GM23338 (cell line): Measurements from ENCODE around the gene NDUFS2. TPM values are rescaled to one million over a fixed set of nuclear protein-coding genes. Genes with fewer than 3 reads are reported as not detected.

Experiments used
- ATAC-seq: fragments of 200-7000 bp; cut with Tn5 transposase; 3 replicates; pipeline ENCODE4 v1.9.1; 2020
- DNase-seq: peaks from one replicate; pipeline ENCODE4 v3.0.0-alpha.2; 2015; ENCODE audit warnings: low spot score
- H2AFZ ChIP-seq: fragments of 200-600 bp; sonication (generic); 2 replicates; pipeline ENCODE4 v1.8.0; 2016; ENCODE audit warnings: antibody characterized with exemption, mild to moderate bottlenecking, moderate library complexity
- H3F3A ChIP-seq: fragments of 200-600 bp; sonication (generic); replicated peaks from 2 replicates; pipeline ENCODE4 v1.8.0; 2017; ENCODE audit warnings: antibody characterized with exemption, mixed run types, low read depth
- H3K27ac ChIP-seq: fragments of 200-600 bp; sonication (generic); 2 replicates; pipeline ENCODE4 v1.6.1; 2016; ENCODE audit warnings: low read depth
- H3K27me3 ChIP-seq: fragments of 200-600 bp; sonication (generic); 2 replicates; pipeline ENCODE4 v1.8.0; 2016; ENCODE audit warnings: mild to moderate bottlenecking, mixed run types, moderate library complexity; ENCODE audit not compliant: insufficient read depth
- H3K36me3 ChIP-seq: fragments of 200-600 bp; sonication (generic); 2 replicates; pipeline ENCODE4 v1.8.0; 2016; ENCODE audit warnings: mild to moderate bottlenecking; ENCODE audit not compliant: insufficient read depth
- H3K4me1 ChIP-seq: fragments of 200-600 bp; sonication (generic); 2 replicates; pipeline ENCODE4 v1.8.0; 2016; ENCODE audit warnings: mild to moderate bottlenecking, moderate library complexity; ENCODE audit not compliant: insufficient read depth
- H3K4me2 ChIP-seq: fragments of 200-600 bp; sonication (generic); 2 replicates; pipeline ENCODE4 v1.7.1; 2017; ENCODE audit warnings: mixed run types
- H3K4me3 ChIP-seq: fragments of 200-600 bp; sonication (generic); 2 replicates; pipeline ENCODE4 v1.6.1; 2016; ENCODE audit warnings: mixed run types
- H3K79me2 ChIP-seq: fragments of 200-600 bp; sonication (generic); replicated peaks from 2 replicates; pipeline ENCODE4 v1.8.0; 2017; ENCODE audit warnings: mild to moderate bottlenecking; ENCODE audit not compliant: insufficient read depth
- H3K9me2 ChIP-seq: fragments of 200-600 bp; sonication (generic); 2 replicates; pipeline ENCODE4 v1.8.0; 2017; ENCODE audit not compliant: insufficient read depth
- H4K20me1 ChIP-seq: fragments of 200-600 bp; sonication (generic); replicated peaks from 2 replicates; pipeline ENCODE4 v1.8.0; 2017; ENCODE audit warnings: mild to moderate bottlenecking; ENCODE audit not compliant: insufficient read depth
- H3K27ac Mint-ChIP-seq: 2 replicates; pipeline ENCODE4 v1.8.0; 2020; ENCODE audit warnings: inconsistent platforms, mild to moderate bottlenecking, moderate library complexity, mixed read lengths
- H3K27me3 Mint-ChIP-seq: 3 replicates; pipeline ENCODE4 v1.8.0; 2022; ENCODE audit warnings: low read depth, mild to moderate bottlenecking, moderate library complexity, mixed read lengths, inconsistent platforms; ENCODE audit not compliant: insufficient read depth, poor library complexity
- H3K36me3 Mint-ChIP-seq: 3 replicates; pipeline ENCODE4 v1.8.0; 2021; ENCODE audit warnings: low read depth, mild to moderate bottlenecking, inconsistent platforms, moderate library complexity, mixed read lengths
- H3K4me1 Mint-ChIP-seq: 3 replicates; pipeline ENCODE4 v1.8.0; 2020; ENCODE audit warnings: mild to moderate bottlenecking, inconsistent platforms, mixed read lengths
- H3K4me3 Mint-ChIP-seq: 3 replicates; pipeline ENCODE4 v1.8.0; 2021; ENCODE audit warnings: moderate library complexity, mild to moderate bottlenecking, inconsistent platforms, mixed read lengths
- H3K9me3 Mint-ChIP-seq: 3 replicates; pipeline ENCODE4 v1.8.0; 2020; ENCODE audit warnings: moderate library complexity, mild to moderate bottlenecking, inconsistent platforms, mixed read lengths
- CREB1 ChIP-seq: fragments of 250-450 bp; sonication (Bioruptor Pico); IDR thresholded peaks from 2 replicates; pipeline ENCODE4 v1.5.0; 2020; ENCODE audit warnings: low read depth, mild to moderate bottlenecking, moderate library complexity
- EZH2 ChIP-seq: fragments of 200-600 bp; sonication (generic); IDR thresholded peaks from one replicate; pipeline ENCODE4 v1.8.0; 2017; ENCODE audit warnings: antibody characterized with exemption, mild to moderate bottlenecking, low read depth; ENCODE audit not compliant: unreplicated experiment
- EZH2phosphoT487 ChIP-seq: fragments of 200-600 bp; sonication (generic); IDR thresholded peaks from one replicate; pipeline ENCODE4 v1.8.1; 2018; ENCODE audit warnings: antibody characterized with exemption; ENCODE audit not compliant: unreplicated experiment
- JUNB ChIP-seq: IDR thresholded peaks from one replicate; pipeline ENCODE4 v1.6.1; 2016; ENCODE audit warnings: antibody characterized with exemption; ENCODE audit not compliant: unreplicated experiment
- NANOG ChIP-seq: IDR thresholded peaks from 2 replicates; pipeline ENCODE4 v1.6.1; 2016; ENCODE audit warnings: antibody characterized with exemption, borderline replicate concordance
- POLR2AphosphoS5 ChIP-seq: IDR thresholded peaks from 2 replicates; pipeline ENCODE4 v1.6.1; 2016; ENCODE audit warnings: antibody characterized with exemption, low read depth
- STAT1 ChIP-seq: IDR thresholded peaks from one replicate; pipeline ENCODE4 v1.6.1; 2016; ENCODE audit warnings: antibody characterized with exemption; ENCODE audit not compliant: unreplicated experiment
- ZNF114 ChIP-seq: fragments of 250-450 bp; sonication (Bioruptor Pico); IDR thresholded peaks from 2 replicates; pipeline ENCODE4 v1.5.0; 2020; ENCODE audit warnings: mild to moderate bottlenecking, moderate library complexity
- ZNF331 ChIP-seq: fragments of 250-450 bp; sonication (Bioruptor Pico); IDR thresholded peaks from 2 replicates; pipeline ENCODE4 v1.5.0; 2020; ENCODE audit warnings: low read depth, mild to moderate bottlenecking, moderate library complexity
- polyA plus RNA-seq: library from polyadenylated mRNA; unstranded; fragments of >200 nt; fragmentation: Nextera tagmentation; extraction: Ambion mirVana; gene quantifications from 2 replicates; pipeline ENCODE4 v1.2.1, GENCODE V29; 2016
- total RNA-seq: library from RNA; depleted of rRNA; stranded (reverse); fragments of >200 nt; shearing (Covaris generic); gene quantifications from 2 replicates; pipeline ENCODE4 v1.2.3, GENCODE V29; 2014
- TF ChIP-seq, protein P1 (sequence below), 2 experiments: fragments of 200-600 bp in 1 of 2; sonication (generic) in 1 of 2; conservative IDR thresholded peaks; 2 replicates each; pipeline versions ENCODE4 v1.5.1 to v1.6.1; 2016 to 2017; ENCODE audit warnings: antibody characterized with exemption in 2 of 2, low read depth in 2 of 2, mild to moderate bottlenecking in 2 of 2, moderate library complexity in 1 of 2
- TF ChIP-seq, protein P2 (sequence below): IDR thresholded peaks from 2 replicates; pipeline ENCODE4 v1.6.1; 2016; ENCODE audit warnings: antibody characterized with exemption
- TF ChIP-seq, protein P3 (sequence below): IDR thresholded peaks from one replicate; pipeline ENCODE4 v1.6.1; 2018; ENCODE audit warnings: antibody characterized with exemption; ENCODE audit not compliant: unreplicated experiment
- TF ChIP-seq, protein P4 (sequence below): fragments of 250-450 bp; sonication (Bioruptor Pico); IDR thresholded peaks from 2 replicates; pipeline ENCODE4 v1.5.0; 2020; ENCODE audit warnings: mild to moderate bottlenecking, moderate library complexity

Gene NDUFS2
- total and polyA plus RNA-seq, 2 experiments from 2014 or later: 56.7 to 131 TPM

DNA sequence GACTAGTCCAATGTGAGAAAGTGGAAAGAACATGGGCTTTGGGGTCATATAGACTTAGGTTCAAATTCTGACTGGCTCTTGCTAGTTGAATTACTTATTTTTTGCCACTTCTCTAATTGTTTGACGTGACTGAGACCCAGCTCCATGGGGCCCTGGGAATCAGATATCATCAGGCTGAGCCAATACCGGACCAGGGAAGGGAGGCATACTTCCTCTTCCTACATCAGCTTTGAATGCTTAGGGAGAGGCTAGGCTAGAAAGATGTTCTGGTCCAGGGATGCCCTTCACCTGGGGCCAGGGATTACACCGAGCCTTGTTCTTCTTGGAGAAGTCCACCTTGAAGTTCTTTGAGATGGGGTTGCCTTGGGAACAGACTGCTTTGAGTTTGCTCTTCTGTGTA is 39.5 kb downstream of the NDUFS2 start:
- Histone ChIP-seq H3K27me3 (no peaks in the 10 kb centered on the region), H3K4me3 (no peak overlapping the region), H3K27ac (no peak overlapping the region), H3K4me2 (no peak overlapping the region), H3K79me2 (no peaks in the 10 kb centered on the region), H3K9me2 (peaks cover 3% of the 10 kb centered on the region; the same call in 1 of the 2 replicates), H3K36me3 (no peaks in the 10 kb centered on the region), H4K20me1 (no peaks in the 10 kb centered on the region), H2AFZ (no peak overlapping the region), H3K4me1 (no peaks in the 10 kb centered on the region), H3F3A (no peaks in the 10 kb centered on the region)
- ATAC-seq (no peak), DNase-seq (no peak)
- Mint-ChIP-seq H3K36me3 (no peaks in the 10 kb centered on the region), H3K4me1 (no peaks in the 10 kb centered on the region), H3K9me3 (no peaks in the 10 kb centered on the region), H3K27me3 (peaks cover 4% of the 10 kb centered on the region), H3K4me3 (no peak overlapping the region), H3K27ac (no peak overlapping the region)
- TF ChIP-seq STAT1: no peak
- TF ChIP-seq, protein P1, sequence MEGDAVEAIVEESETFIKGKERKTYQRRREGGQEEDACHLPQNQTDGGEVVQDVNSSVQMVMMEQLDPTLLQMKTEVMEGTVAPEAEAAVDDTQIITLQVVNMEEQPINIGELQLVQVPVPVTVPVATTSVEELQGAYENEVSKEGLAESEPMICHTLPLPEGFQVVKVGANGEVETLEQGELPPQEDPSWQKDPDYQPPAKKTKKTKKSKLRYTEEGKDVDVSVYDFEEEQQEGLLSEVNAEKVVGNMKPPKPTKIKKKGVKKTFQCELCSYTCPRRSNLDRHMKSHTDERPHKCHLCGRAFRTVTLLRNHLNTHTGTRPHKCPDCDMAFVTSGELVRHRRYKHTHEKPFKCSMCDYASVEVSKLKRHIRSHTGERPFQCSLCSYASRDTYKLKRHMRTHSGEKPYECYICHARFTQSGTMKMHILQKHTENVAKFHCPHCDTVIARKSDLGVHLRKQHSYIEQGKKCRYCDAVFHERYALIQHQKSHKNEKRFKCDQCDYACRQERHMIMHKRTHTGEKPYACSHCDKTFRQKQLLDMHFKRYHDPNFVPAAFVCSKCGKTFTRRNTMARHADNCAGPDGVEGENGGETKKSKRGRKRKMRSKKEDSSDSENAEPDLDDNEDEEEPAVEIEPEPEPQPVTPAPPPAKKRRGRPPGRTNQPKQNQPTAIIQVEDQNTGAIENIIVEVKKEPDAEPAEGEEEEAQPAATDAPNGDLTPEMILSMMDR (conservative IDR thresholded peaks at IDR 0.05; ENCODE audit: low read depth in 2 of 2): no peak
- TF ChIP-seq, protein P2, sequence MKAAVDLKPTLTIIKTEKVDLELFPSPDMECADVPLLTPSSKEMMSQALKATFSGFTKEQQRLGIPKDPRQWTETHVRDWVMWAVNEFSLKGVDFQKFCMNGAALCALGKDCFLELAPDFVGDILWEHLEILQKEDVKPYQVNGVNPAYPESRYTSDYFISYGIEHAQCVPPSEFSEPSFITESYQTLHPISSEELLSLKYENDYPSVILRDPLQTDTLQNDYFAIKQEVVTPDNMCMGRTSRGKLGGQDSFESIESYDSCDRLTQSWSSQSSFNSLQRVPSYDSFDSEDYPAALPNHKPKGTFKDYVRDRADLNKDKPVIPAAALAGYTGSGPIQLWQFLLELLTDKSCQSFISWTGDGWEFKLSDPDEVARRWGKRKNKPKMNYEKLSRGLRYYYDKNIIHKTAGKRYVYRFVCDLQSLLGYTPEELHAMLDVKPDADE: no peak
- TF ChIP-seq, protein P3, sequence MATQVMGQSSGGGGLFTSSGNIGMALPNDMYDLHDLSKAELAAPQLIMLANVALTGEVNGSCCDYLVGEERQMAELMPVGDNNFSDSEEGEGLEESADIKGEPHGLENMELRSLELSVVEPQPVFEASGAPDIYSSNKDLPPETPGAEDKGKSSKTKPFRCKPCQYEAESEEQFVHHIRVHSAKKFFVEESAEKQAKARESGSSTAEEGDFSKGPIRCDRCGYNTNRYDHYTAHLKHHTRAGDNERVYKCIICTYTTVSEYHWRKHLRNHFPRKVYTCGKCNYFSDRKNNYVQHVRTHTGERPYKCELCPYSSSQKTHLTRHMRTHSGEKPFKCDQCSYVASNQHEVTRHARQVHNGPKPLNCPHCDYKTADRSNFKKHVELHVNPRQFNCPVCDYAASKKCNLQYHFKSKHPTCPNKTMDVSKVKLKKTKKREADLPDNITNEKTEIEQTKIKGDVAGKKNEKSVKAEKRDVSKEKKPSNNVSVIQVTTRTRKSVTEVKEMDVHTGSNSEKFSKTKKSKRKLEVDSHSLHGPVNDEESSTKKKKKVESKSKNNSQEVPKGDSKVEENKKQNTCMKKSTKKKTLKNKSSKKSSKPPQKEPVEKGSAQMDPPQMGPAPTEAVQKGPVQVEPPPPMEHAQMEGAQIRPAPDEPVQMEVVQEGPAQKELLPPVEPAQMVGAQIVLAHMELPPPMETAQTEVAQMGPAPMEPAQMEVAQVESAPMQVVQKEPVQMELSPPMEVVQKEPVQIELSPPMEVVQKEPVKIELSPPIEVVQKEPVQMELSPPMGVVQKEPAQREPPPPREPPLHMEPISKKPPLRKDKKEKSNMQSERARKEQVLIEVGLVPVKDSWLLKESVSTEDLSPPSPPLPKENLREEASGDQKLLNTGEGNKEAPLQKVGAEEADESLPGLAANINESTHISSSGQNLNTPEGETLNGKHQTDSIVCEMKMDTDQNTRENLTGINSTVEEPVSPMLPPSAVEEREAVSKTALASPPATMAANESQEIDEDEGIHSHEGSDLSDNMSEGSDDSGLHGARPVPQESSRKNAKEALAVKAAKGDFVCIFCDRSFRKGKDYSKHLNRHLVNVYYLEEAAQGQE: no peak
- no peak for TF ChIP-seq NANOG
- TF ChIP-seq, protein P4, sequence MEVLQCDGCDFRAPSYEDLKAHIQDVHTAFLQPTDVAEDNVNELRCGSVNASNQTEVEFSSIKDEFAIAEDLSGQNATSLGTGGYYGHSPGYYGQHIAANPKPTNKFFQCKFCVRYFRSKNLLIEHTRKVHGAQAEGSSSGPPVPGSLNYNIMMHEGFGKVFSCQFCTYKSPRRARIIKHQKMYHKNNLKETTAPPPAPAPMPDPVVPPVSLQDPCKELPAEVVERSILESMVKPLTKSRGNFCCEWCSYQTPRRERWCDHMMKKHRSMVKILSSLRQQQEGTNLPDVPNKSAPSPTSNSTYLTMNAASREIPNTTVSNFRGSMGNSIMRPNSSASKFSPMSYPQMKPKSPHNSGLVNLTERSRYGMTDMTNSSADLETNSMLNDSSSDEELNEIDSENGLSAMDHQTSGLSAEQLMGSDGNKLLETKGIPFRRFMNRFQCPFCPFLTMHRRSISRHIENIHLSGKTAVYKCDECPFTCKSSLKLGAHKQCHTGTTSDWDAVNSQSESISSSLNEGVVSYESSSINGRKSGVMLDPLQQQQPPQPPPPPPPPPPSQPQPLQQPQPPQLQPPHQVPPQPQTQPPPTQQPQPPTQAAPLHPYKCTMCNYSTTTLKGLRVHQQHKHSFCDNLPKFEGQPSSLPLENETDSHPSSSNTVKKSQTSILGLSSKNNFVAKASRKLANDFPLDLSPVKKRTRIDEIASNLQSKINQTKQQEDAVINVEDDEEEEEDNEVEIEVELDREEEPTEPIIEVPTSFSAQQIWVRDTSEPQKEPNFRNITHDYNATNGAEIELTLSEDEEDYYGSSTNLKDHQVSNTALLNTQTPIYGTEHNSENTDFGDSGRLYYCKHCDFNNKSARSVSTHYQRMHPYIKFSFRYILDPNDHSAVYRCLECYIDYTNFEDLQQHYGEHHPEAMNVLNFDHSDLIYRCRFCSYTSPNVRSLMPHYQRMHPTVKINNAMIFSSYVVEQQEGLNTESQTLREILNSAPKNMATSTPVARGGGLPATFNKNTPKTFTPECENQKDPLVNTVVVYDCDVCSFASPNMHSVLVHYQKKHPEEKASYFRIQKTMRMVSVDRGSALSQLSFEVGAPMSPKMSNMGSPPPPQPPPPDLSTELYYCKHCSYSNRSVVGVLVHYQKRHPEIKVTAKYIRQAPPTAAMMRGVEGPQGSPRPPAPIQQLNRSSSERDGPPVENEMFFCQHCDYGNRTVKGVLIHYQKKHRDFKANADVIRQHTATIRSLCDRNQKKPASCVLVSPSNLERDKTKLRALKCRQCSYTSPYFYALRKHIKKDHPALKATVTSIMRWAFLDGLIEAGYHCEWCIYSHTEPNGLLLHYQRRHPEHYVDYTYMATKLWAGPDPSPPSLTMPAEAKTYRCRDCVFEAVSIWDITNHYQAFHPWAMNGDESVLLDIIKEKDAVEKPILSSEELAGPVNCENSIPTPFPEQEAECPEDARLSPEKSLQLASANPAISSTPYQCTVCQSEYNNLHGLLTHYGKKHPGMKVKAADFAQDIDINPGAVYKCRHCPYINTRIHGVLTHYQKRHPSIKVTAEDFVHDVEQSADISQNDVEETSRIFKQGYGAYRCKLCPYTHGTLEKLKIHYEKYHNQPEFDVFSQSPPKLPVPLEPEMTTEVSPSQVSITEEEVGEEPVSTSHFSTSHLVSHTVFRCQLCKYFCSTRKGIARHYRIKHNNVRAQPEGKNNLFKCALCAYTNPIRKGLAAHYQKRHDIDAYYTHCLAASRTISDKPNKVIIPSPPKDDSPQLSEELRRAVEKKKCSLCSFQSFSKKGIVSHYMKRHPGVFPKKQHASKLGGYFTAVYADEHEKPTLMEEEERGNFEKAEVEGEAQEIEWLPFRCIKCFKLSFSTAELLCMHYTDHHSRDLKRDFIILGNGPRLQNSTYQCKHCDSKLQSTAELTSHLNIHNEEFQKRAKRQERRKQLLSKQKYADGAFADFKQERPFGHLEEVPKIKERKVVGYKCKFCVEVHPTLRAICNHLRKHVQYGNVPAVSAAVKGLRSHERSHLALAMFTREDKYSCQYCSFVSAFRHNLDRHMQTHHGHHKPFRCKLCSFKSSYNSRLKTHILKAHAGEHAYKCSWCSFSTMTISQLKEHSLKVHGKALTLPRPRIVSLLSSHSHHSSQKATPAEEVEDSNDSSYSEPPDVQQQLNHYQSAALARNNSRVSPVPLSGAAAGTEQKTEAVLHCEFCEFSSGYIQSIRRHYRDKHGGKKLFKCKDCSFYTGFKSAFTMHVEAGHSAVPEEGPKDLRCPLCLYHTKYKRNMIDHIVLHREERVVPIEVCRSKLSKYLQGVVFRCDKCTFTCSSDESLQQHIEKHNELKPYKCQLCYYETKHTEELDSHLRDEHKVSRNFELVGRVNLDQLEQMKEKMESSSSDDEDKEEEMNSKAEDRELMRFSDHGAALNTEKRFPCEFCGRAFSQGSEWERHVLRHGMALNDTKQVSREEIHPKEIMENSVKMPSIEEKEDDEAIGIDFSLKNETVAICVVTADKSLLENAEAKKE (CRISPR knock-in tag): no peak
- no peak for TF ChIP-seq JUNB
- TF ChIP-seq ZNF114 (CRISPR knock-in tag): no peak
- no peak for TF ChIP-seq CREB1 (CRISPR knock-in tag)
- no peak for TF ChIP-seq POLR2AphosphoS5
- no peak for TF ChIP-seq ZNF331 (CRISPR knock-in tag)
- no peak for TF ChIP-seq EZH2phosphoT487
- no peak for TF ChIP-seq EZH2
